Keratinocyte (primary cell): ENCODE data around the gene PDE9A.

Experiments
- EZH2 ChIP-seq: IDR thresholded peaks from one replicate; pipeline ENCODE4 v1.6.1; 2012; ENCODE audit warnings: inconsistent platforms, mild to moderate bottlenecking, low read length, moderate library complexity
- TF ChIP-seq, protein P1 (sequence below), 3 experiments: IDR thresholded peaks in 1 of 3; conservative IDR thresholded peaks in 1 of 3; optimal IDR thresholded peaks in 1 of 3; 2 replicates in 2 of 3; 3 replicates in 1 of 3; pipeline versions ENCODE3 to v1.5.1; 2011; ENCODE audit warnings: low read length in 3 of 3, mild to moderate bottlenecking in 3 of 3, moderate library complexity in 2 of 3, control low read depth in 1 of 3, inconsistent platforms in 1 of 3; ENCODE audit not compliant: insufficient read depth in 2 of 3; ENCODE audit errors: extremely low read depth in 1 of 3

DNA sequence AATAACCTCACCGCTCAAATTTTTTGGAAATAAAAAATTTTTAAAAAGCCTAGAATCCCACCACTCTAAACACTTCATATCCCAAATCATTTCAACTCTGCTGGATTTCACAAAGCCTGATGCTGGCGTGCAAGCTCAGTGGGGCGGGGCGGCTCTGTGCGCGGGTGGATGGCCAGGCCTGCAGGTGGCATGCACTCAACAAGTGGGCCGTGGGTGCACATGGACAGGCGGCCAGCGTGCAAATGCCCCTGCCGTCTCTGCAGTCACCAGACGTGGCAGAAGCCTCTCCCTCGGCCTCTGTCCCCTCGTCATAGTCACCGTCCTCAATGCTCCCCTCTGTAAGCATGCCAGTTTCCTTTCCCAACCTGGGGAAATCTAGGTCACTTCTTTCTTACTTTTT lies 6.6 kb upstream of the PDE9A start:
- no peak for TF ChIP-seq EZH2
- TF ChIP-seq, protein P1, sequence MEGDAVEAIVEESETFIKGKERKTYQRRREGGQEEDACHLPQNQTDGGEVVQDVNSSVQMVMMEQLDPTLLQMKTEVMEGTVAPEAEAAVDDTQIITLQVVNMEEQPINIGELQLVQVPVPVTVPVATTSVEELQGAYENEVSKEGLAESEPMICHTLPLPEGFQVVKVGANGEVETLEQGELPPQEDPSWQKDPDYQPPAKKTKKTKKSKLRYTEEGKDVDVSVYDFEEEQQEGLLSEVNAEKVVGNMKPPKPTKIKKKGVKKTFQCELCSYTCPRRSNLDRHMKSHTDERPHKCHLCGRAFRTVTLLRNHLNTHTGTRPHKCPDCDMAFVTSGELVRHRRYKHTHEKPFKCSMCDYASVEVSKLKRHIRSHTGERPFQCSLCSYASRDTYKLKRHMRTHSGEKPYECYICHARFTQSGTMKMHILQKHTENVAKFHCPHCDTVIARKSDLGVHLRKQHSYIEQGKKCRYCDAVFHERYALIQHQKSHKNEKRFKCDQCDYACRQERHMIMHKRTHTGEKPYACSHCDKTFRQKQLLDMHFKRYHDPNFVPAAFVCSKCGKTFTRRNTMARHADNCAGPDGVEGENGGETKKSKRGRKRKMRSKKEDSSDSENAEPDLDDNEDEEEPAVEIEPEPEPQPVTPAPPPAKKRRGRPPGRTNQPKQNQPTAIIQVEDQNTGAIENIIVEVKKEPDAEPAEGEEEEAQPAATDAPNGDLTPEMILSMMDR (optimal IDR thresholded peaks at IDR 0.05 in 1 of 3, IDR thresholded peaks at IDR 0.05 in 1 of 3, conservative IDR thresholded peaks at IDR 0.05 in 1 of 3; ENCODE audit: extremely low read depth in 1 of 3, insufficient read depth in 2 of 3, low read length in 3 of 3) = no peak
